Kidney (tissue), 14 donors: ENCODE results near the gene GSAP. TPM values are rescaled to one million over a fixed set of nuclear protein-coding genes. Genes with fewer than 3 reads are reported as not detected.

Experiments used
- DNase-seq, 5 donors: peaks; one replicate each; pipeline ENCODE4 v3.0.0-alpha.2; 2013 to 2020
- FAIRE-seq: peaks from 2 replicates; lab custom pipeline; 2012; peaks lifted over from hg19 to GRCh38; lab: Jason Lieb, UNC
- H3K27ac ChIP-seq, 2 donors: one replicate each; pipeline ENCODE4 v1.7.0; 2013; ENCODE audit warnings: low read depth in 2 of 2, low read length in 2 of 2, inconsistent platforms in 1 of 2
- H3K27me3 ChIP-seq: one replicate; pipeline ENCODE4 v1.7.1; 2013; ENCODE audit warnings: low read length, inconsistent platforms; ENCODE audit not compliant: control insufficient read depth, insufficient read depth
- H3K36me3 ChIP-seq, 3 donors: one replicate each; pipeline versions ENCODE4 v1.7.0 to v1.7.1; 2013; ENCODE audit warnings: low read length in 3 of 3, control low read depth in 1 of 3, inconsistent platforms in 1 of 3; ENCODE audit not compliant: insufficient read depth in 3 of 3, control insufficient read depth in 2 of 3
- H3K4me1 ChIP-seq, 3 donors: one replicate each; pipeline versions ENCODE4 v1.7.0 to v1.7.1; 2013; ENCODE audit warnings: low read length in 3 of 3, inconsistent platforms in 1 of 3, low read depth in 1 of 3; ENCODE audit not compliant: control insufficient read depth in 2 of 3, insufficient read depth in 2 of 3
- H3K4me3 ChIP-seq, 3 donors: one replicate each; pipeline versions ENCODE4 v1.7.0 to v1.8.1; 2013; ENCODE audit warnings: low read length in 3 of 3, control low read depth in 1 of 3, inconsistent platforms in 1 of 3
- H3K9ac ChIP-seq, 3 donors: one replicate each; pipeline versions ENCODE4 v1.7.0 to v1.7.1; 2013; ENCODE audit warnings: low read length in 3 of 3, control low read depth in 1 of 3, inconsistent platforms in 1 of 3
- H3K9me3 ChIP-seq, 3 donors: one replicate each; pipeline versions ENCODE4 v1.7.0 to v1.7.1; 2013; ENCODE audit warnings: low read length in 3 of 3, control low read depth in 1 of 3, inconsistent platforms in 1 of 3; ENCODE audit not compliant: control insufficient read depth in 2 of 3, insufficient read depth in 1 of 3
- intact Hi-C: fragments of 100-400 bp; cut with DNase I; formaldehyde crosslinking; loops from one replicate; pipeline ENCODE4 v1.11.1; 2022
- polyA plus RNA-seq: library from polyadenylated mRNA; stranded (reverse); fragments of 350-450 nt; fragmentation: Illumina TruSeq; extraction: RNeasy Lipid Tissue Mini Kit (QIAGEN cat#74804); gene quantifications from one replicate; pipeline ENCODE4 v1.2.3, GENCODE V29; 2014; ENCODE audit warnings: low read depth, low replicate concordance; ENCODE audit not compliant: insufficient read depth
- total RNA-seq: library from RNA; stranded (reverse); fragmentation: NEBNext Ultra II Directional; extraction: Animal tissue kit (Norgen Biotek cat#: 25700); gene quantifications from one replicate; pipeline ENCODE4 v1.2.1, GENCODE V29; 2021
- TF ChIP-seq, protein P1 (sequence below): IDR thresholded peaks from 3 replicates; pipeline ENCODE4 v1.5.1; 2012; ENCODE audit warnings: mild to moderate bottlenecking, moderate library complexity, borderline replicate concordance; ENCODE audit not compliant: insufficient read depth; ENCODE audit errors: extremely low read depth
- donor health status: control.
- donor health status: control.
- donor health status: control.
- donor health status: control.
- donor health status: control.
- donor health status: DM: yes; HTN: yes; CAD: no.
- donor health status: Normal renal cell carcinoma (clear cell type).

GSAP gene
- total and polyA plus RNA-seq, 2 donors from 2014 or later, result 11.7 to 29.4 TPM

DNA sequence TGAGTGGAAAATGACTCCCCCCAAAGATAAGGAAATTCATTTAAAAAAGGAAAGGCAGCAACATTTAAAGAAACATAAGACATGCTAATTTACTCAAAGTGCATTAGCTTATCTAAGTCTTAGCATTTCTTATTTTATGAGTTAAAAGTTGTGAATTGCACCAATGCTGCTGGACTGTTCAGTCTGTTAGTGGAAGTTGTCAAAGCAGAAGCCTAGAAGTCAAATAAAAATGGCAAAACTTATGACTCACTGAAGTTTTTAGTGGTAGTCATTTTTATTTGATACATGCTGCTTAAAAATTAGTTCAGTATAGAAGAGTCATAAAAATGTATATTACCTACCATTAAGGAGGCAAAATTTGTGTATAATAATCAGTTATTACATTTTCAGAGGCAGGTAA, 125.7 kb downstream of the GSAP start:
- Histone ChIP-seq H3K9me3 (no peaks in the 10 kb centered on the region), H3K27ac (no peak overlapping the region), H3K9ac (no peak overlapping the region), H3K36me3 (peaks cover 0 to 8% (median 0%) of the 10 kb centered on the region in 3 donors), H3K4me1 (no peaks in the 10 kb centered on the region), H3K4me3 (no peak overlapping the region), H3K27me3 (no peaks in the 10 kb centered on the region)
- intact Hi-C loops, result no loop called here
- TF ChIP-seq, protein P1, sequence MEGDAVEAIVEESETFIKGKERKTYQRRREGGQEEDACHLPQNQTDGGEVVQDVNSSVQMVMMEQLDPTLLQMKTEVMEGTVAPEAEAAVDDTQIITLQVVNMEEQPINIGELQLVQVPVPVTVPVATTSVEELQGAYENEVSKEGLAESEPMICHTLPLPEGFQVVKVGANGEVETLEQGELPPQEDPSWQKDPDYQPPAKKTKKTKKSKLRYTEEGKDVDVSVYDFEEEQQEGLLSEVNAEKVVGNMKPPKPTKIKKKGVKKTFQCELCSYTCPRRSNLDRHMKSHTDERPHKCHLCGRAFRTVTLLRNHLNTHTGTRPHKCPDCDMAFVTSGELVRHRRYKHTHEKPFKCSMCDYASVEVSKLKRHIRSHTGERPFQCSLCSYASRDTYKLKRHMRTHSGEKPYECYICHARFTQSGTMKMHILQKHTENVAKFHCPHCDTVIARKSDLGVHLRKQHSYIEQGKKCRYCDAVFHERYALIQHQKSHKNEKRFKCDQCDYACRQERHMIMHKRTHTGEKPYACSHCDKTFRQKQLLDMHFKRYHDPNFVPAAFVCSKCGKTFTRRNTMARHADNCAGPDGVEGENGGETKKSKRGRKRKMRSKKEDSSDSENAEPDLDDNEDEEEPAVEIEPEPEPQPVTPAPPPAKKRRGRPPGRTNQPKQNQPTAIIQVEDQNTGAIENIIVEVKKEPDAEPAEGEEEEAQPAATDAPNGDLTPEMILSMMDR, result no peak
- FAIRE-seq (no peak), DNase-seq (no peak)

DNA sequence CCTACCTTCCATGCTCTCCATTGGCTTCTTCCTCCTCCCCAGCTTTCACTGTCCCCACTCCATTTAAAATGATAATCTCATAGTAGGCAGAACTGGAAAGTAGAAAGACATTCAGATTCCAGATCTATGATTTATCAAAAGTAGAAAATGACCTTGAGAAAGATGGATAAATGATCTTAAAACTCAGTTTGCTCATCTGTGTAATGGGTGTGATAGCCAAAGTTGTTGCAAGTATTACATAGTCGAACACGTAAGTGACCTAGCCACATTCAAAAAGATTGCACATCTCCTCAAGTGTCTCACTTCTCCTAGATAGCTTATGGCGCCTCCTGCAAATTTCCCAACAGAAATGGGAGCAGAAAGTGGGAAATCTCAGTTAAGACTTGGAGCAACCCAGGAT, 126.8 kb downstream of the GSAP start:
- Histone ChIP-seq H3K4me1 (no peaks in the 10 kb centered on the region), H3K27me3 (no peaks in the 10 kb centered on the region), H3K4me3 (no peak overlapping the region), H3K36me3 (peaks cover 0 to 8% (median 0%) of the 10 kb centered on the region in 3 donors), H3K9me3 (no peaks in the 10 kb centered on the region), H3K27ac (no peak overlapping the region), H3K9ac (no peak overlapping the region)
- TF ChIP-seq, protein P1, result no peak
- intact Hi-C loops, result no loop called here
- no peak for DNase-seq
- FAIRE-seq, result no peak

DNA sequence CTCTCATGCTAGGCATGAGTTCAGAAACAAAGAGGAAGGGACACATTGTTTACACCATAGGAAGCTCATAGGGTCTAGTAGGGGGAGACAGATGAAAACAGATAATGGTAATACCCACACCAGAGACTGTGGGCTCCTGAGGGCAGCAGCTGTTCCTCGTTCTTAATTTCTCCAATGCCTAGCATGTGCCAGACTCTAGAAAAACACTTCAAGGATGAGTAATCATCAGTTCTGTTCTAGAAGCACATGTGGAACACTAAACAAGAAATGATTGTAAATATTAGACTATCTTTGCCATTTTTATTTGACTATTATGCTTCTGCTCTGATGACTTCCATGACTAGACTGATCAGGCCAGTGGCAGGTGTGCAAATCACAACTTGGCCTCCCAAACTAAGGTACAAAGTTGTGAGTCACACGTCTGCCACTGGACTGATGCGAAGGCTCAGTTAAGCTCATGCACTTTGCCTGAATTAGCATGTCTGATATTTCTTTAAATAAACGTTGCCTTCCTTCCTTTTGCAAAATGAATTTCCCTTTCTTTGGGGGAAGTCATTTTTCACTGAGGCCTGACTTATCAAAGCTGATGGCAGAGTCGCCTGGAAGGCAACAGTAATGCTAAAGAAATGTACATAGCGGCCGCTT, 127.4 kb downstream of the GSAP start:
- Histone ChIP-seq H3K4me1 (peaks cover 0 to 2% (median 0%) of the 10 kb centered on the region in 3 donors), H3K4me3 (no peak overlapping the region), H3K9me3 (no peaks in the 10 kb centered on the region), H3K36me3 (peaks cover 0 to 5% (median 0%) of the 10 kb centered on the region in 3 donors), H3K9ac (no peak overlapping the region), H3K27ac (no peak overlapping the region), H3K27me3 (no peaks in the 10 kb centered on the region)
- DNase-seq, result peak in 1 of 5 donors; percentile 24
- intact Hi-C loops, result no loop called here
- TF ChIP-seq, protein P1, result no peak
- no peak for FAIRE-seq
